ENCODE measurements around the gene KCNE1. TPM values are rescaled to one million over a fixed set of nuclear protein-coding genes. Genes with fewer than 3 reads are reported as not detected.

Gene KCNE1
- total and polyA plus RNA-seq, 8 donors: 0.13 to 10.6 (median 1.7) TPM; not detected in 1

DNA sequence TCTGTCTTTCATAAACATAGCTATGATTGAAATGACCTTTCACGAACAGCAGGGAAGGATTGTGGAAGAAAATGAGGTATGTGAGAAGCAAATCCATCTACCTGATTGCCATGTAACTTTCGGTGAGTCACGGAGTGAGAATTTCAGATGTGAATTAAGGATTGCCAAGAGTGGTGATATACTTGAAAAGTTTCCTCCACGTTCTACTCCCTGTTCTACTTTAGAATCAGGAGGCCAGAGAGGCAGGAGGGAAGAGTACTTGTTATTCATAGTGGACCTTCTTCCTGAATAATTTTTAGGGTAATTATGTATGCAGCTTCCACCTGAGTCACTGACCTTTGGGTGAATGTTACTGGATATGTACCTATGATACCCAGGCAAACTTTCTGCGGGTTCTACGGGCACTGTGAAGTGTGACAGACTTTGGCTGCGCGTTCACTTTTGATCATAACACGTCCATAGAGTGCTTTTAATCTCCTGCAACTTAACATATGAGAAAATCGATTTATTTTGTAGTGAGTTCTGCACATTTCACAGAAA is 2.6 kb upstream of the KCNE1 start:
- peaks cover 0 to 26% (median 7%) of the 10 kb centered on the region in 4 donors for H3K4me1 ChIP-seq
- H3K27me3 ChIP-seq: no peaks in the 10 kb centered on the region
- peaks cover 3 to 39% (median 36%) of the 10 kb centered on the region in 4 donors for H3K36me3 ChIP-seq
- TF ChIP-seq POLR2AphosphoS5 (IDR thresholded peaks at IDR 0.05) (no peak), EP300 (IDR thresholded peaks at IDR 0.05) (no peak), POLR2A (IDR thresholded peaks at IDR 0.05) (no peak)
- TF ChIP-seq, protein P1, sequence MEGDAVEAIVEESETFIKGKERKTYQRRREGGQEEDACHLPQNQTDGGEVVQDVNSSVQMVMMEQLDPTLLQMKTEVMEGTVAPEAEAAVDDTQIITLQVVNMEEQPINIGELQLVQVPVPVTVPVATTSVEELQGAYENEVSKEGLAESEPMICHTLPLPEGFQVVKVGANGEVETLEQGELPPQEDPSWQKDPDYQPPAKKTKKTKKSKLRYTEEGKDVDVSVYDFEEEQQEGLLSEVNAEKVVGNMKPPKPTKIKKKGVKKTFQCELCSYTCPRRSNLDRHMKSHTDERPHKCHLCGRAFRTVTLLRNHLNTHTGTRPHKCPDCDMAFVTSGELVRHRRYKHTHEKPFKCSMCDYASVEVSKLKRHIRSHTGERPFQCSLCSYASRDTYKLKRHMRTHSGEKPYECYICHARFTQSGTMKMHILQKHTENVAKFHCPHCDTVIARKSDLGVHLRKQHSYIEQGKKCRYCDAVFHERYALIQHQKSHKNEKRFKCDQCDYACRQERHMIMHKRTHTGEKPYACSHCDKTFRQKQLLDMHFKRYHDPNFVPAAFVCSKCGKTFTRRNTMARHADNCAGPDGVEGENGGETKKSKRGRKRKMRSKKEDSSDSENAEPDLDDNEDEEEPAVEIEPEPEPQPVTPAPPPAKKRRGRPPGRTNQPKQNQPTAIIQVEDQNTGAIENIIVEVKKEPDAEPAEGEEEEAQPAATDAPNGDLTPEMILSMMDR (IDR thresholded peaks at IDR 0.05): no peak
- DNase-seq: no peak
- H3K27ac ChIP-seq: peak overlapping the region in 1 of 5 donors; percentile 6
- no peaks in the 10 kb centered on the region for H3K9me3 ChIP-seq
- intact Hi-C loops (cut with DNase I; ENCODE audit: low total_unique reads): no loop called here
- 85 to 91% (median 89%) methylated on average over 10 of the region's 10 CpGs for WGBS, 5 donors
- no peak overlapping the region for H3K4me3 ChIP-seq

DNA sequence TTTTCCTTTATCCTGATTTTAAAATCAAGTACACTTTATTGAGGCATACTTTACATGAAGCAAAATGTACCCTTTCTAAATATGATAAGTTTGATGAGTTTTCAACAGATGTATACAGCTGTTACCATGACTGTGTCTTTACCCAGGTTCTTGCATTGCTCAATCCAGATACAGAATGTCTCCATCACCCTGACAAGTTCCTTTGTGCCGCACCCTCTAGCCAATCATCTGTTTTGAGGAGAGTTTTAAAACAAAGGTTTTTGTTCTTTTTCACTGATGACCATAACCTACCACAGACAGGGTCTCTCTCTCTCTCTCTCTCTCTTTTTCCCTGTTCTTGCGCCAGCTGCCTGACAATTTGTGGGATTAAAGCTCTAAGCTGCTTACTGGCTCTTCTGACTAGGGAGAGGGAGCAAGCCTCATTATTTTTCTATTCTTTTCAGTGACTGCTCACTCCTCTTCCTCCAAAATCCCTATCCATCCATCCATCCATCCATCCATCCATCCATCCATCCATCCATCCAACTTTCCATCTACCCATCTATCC is 1.2 kb upstream of the KCNE1 start:
- Histone ChIP-seq H3K4me3 (no peak overlapping the region), H3K27me3 (no peaks in the 10 kb centered on the region), H3K36me3 (peaks cover 0 to 27% (median 23%) of the 10 kb centered on the region in 4 donors), H3K9me3 (no peaks in the 10 kb centered on the region), H3K4me1 (peaks cover 0 to 17% (median 6%) of the 10 kb centered on the region in 4 donors), H3K27ac (peak overlapping the region in 2 of 5 donors; percentile 34 to 47)
- WGBS, 5 donors: 70 to 92% (median 86%) methylated on average over 2 of the region's 2 CpGs
- no peak for TF ChIP-seq POLR2A (IDR thresholded peaks at IDR 0.05)
- TF ChIP-seq, protein P1 (IDR thresholded peaks at IDR 0.05): no peak
- intact Hi-C loops (cut with DNase I; ENCODE audit: low total_unique reads): no loop called here
- DNase-seq: no peak

DNA sequence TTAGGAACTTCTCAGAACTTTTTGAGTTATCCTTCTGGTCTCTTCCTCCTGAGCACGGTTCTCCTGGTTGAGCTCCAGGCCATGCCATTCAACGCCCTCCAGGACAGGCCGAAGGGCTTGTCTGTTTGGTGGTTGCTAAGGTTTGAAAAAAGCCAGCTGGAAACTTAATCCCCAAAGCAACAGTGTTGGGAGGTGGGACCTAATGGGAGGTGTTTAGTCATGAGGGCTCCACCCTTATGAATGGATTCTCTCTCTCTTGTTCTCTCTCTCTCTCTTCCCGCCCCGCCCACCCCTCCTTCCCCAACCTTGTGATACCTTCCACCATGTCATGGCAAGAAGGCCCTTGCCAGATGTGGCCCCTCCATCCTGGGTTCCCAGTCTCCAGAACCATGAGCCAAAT is 829 bp downstream of the KCNE1 start:
- H3K9me3 ChIP-seq: no peaks in the 10 kb centered on the region
- intact Hi-C loops (cut with DNase I; ENCODE audit: low total_unique reads): no loop called here
- H3K36me3 ChIP-seq: peaks cover 0 to 7% (median 5%) of the 10 kb centered on the region in 4 donors
- H3K4me1 ChIP-seq: peaks cover 0 to 12% (median 5%) of the 10 kb centered on the region in 4 donors
- 72 to 86% (median 78%) methylated on average over 5 of the region's 5 CpGs for WGBS, 5 donors
- no peak for DNase-seq
- no peak for TF ChIP-seq EP300 (IDR thresholded peaks at IDR 0.05)
- TF ChIP-seq, protein P1 (IDR thresholded peaks at IDR 0.05): no peak
- TF ChIP-seq POLR2AphosphoS5 (IDR thresholded peaks at IDR 0.05): no peak
- no peak for TF ChIP-seq POLR2A (IDR thresholded peaks at IDR 0.05)
- H3K27me3 ChIP-seq: no peaks in the 10 kb centered on the region
- H3K4me3 ChIP-seq: peak overlapping the region in 3 of 4 donors; percentile 0 to 29 (median 28)
- H3K27ac ChIP-seq: peak overlapping the region in 3 of 5 donors; percentile 65 to 79 (median 75)

DNA sequence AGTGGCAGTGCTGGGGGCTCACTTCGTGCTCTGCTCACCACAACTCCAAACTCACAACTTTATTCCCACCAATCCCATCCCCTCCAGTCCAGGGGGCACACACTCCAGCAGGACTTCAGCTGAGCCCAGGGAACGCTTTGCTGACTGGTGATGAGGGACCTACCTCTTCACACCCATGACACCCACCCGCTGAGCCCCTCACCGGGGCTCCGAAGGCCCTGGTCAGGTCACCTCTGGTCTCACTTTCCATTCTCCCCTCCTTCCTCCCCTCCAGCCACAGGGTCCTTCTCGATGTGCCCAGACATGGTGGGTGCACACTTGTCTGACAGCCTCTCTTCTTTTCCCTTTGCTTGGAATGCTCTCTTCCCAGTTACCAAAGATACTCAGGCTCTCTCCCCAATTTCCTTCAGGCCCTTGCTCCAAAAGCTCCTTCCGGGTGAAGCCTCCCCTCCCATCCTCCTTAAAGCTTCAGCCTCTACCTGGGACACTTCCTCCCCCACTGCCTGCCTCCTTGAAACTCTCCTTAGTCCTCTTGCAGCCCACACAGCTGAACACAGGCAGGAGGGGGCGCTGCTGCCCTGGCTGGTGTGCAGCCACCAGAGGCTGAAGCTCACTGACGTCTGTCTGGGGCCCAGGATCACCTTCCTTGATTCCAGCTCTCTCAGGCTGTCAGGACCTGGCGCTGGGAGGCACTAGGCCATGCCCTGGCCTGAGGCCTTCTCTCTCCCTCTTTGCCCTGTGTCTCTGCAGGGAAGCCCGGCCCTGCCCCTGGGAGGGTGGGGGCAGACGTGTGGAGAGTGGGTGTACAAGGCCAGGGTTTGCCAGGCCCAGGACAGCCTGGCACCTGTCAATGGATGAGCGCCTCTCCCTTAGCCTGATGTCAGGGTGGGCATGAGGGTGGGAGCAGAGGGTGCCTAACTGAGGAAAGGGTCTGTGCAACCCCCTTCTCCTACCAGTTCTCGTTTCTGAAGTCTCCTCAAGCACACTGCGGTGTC is 1.6 kb downstream of the KCNE1 start:
- WGBS, 5 donors: 69 to 72% (median 71%) methylated on average over 14 to 15 of the region's 15 CpGs
- peak; percentile 79 to 88 for DNase-seq
- Histone ChIP-seq H3K4me1 (peaks cover 0 to 12% (median 5%) of the 10 kb centered on the region in 4 donors), H3K27me3 (no peaks in the 10 kb centered on the region), H3K9me3 (no peaks in the 10 kb centered on the region), H3K4me3 (peak overlapping the region in 3 of 4 donors; percentile 0 to 29 (median 28)), H3K36me3 (no peaks in the 10 kb centered on the region), H3K27ac (peak overlapping the region in 2 of 5 donors; percentile 16 to 79)
- TF ChIP-seq POLR2A (IDR thresholded peaks at IDR 0.05) (no peak), POLR2AphosphoS5 (IDR thresholded peaks at IDR 0.05) (peak in 1 of 3 donors; percentile 47), EP300 (IDR thresholded peaks at IDR 0.05) (no peak)
- TF ChIP-seq, protein P1 (IDR thresholded peaks at IDR 0.05): peak in 5 of 7 experiments; percentile 36 to 75 (median 69)
- intact Hi-C loops (cut with DNase I; ENCODE audit: low total_unique reads): no loop called here
